Fibroblast of skin of right biceps (primary cell): Measurements from ENCODE around the gene ARHGAP10.
"Not testable (repeated sequence)": the region's sequence is repeated elsewhere in the genome, so short reads cannot be mapped to it uniquely, and the experiment has no call there.

Source experiments
- DNase-seq: peaks from one replicate; pipeline ENCODE4 v3.0.0-alpha.2; 2013

Gene ARHGAP10

DNA sequence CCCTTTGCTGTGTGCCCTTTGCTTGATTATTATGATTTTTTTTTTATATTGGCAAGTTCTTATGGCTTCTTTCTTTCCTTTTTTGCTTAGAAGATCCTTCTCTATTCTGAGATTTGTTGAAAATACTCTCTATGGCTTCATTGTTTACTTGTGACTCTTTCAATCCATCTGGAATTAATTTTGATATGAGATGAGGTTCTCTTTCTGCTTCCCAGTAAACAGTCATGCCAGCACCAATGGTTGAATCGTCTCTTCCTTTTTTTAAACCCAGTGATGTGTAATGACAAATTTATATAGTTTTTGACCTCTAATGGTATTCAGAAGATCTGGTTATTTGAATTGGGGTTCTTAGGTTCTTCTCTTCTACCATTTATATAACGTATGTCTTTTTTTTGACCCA is 121.8 kb downstream of the ARHGAP10 start:
- DNase-seq = peak; percentile 67

DNA sequence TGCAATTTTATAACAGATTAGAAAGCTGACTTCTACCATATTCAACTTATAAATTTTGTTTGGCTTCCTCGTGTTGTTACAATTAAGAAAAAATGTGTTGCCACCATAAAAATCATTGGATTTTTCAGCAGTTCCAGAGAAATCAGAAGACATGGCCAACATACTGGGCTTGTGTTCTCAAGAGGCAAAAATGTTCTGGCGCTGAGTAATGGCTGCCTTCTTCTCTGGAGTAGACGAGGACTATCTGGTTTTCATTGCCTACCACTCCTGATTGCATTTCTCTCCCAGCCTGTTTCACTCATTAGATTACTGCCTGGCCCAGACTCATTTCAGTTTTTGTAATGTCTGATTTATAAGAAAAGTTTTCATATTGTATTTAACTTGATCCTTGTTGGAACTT is 122.3 kb downstream of the ARHGAP10 start:
- DNase-seq = no peak

DNA sequence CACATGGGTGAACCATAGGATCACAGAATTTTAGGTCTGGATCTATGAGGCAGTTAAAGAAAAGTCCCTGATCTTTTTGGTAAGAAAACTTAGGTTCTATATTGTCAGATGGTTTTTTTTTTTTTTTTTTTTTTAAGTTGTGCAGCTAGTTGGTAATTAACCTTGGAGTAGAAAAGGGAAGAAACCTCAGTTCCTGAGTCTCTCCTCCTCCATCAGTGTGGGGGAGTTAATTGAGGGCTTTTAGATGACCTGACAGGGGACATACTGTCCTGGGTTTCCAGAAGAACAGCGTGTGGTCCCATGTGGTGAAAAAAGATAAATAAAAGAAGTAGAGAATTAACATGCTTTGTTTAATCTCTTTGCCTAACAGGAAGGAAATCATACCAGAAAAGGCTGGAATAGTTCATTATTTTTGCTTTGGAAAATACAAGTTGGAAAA is 123.7 kb downstream of the ARHGAP10 start:
- no peak for DNase-seq

DNA sequence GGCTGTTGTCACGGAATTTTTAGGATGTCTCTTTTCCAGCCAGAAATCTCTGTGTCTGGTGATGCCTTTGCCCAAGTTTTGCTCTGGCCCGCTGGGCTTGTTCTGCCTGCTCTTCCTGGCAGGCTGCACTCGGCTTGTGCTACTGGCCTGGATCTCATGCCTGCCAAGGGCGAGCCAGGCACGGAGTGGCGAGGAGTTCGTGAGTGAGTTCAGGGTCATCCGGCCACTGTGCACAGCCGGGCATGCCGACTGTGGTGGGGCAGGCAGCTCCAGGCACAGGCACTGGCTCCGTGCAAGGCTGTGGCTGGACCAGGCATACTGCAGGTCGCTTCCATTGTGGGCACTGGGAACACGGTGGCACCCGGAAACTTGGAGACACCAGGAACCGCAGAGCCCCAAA is 129.1 kb downstream of the ARHGAP10 start:
- DNase-seq = no peak

DNA sequence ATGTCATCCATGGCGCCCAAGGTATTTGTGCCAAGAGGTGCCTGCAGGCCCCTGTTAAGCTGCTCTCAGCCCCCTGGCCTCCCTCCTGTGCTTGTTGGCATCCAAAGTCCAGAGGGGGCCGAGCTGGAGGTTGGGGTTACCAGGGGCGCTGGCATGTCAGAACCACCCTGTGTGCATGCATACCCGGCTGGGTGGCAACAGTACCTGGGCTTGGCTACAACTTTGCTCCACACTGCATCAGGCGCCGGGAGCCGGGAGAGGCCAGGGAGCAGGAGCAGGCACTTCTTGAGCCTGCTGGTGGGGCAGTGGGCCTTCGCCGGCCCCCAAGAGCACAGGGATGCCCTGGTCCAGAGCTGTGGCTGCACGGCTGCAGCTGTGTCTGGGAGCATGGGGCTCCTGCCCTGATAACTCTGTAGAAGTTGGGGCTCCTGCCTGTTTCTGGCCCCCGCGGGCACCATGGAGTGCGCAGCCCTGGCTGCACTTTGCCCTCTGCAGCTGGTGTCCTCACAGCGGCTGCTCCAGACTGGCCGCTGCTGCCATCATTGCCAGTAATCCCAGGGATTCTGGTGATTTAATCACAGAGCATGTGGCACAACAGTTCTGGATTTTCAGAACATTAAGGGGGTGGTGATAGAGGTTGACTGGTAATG is 130.3 kb downstream of the ARHGAP10 start:
- DNase-seq = no peak

DNA sequence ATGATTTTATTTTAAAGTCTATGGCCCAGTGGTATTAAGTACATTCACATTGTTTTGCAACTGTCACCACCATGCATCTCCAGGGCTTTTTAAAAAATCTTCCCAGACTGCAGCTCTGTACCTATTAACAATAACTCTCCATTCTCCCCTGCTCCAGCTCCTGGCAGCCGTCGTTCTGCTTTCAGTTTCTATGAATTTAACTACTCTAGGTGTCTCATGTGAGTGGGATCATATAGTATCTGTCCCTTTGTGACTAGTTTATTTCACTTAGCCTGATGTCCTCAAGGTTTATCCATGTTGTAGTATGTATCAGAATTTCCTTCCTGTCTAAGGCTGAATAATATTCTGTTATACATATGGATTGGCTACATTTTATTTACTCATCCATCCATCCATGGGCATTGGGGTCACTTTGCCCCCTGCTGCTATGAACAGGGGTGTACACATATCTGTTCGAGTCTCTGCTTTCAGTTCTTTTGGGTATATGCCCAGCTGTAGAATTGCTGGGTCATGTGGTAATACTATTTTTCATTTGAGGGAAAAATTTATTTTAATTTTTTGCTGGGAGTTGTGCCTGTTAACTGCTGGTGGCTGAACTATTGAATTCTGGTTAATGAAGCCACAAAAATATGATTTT is 131.3 kb downstream of the ARHGAP10 start:
- peak; percentile 27 for DNase-seq

DNA sequence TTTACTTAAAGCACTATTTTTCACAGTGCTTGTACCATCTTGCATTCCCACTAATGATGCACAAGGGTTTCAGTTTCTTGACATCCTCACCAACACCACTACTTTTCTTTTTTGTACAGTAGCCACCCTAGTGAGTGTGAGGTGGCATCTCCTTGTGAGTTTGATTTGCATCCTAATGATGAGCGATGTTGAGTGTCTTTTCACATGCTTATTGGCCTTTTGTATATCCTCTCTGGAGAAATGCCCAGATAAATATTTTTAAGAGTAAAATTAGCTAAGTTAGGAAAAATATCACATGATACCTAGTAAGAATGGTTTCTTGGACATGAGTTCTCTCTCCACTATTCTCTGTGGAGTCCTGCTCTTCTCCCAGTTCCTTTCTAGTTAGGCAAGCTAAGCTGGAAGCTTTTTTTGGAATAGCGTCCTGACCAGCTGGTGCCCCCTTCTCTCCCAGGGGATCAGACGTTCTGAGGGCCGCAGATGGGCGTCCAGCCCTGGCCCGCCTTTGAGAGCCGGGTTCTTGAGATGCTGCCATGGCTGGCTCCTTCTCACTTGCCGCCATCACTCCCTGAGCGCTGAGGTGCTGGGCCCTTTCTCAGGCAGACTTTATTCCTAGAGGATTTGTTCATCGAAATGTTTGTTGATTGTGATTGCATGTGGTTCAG is 132.1 kb downstream of the ARHGAP10 start:
- peak; percentile 9 for DNase-seq

DNA sequence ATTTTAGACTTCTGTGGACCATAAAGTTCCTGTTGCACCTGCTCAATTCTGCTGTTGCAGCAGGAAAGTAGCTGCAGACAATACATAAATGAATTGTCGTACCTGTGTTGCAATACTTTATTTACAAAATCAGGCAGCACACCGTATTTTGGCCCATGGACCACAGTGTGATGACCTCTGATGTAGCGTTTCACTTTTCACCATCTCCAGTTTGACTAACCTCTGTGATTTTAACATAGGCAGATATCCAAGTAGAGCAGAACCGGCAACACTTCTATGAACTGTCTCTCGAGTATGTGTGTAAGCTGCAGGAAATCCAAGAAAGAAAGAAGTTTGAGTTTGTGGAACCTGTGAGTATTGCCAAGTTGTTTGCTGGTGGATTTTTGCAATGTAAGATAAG is 132.7 kb downstream of the ARHGAP10 start:
- DNase-seq = no peak

DNA sequence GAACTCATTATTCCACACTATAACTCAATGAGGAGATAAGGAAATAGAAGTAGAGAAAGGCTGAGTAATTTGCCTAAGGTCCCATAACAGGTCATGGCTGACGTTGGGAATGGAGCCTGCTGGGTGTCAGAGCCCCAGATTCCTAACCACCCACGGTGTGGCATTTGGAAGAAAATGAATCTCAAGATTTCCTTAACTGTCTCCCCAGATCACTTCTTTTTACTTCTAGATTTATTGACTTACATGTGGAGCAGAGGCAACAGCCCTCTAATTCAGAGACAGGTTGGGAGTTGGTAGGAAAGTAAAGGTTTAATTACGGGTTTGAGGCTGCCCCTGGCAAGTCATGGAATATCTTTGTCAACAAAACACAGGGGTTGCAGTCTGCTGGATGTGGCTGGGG is 134.0 kb downstream of the ARHGAP10 start:
- DNase-seq = no peak

DNA sequence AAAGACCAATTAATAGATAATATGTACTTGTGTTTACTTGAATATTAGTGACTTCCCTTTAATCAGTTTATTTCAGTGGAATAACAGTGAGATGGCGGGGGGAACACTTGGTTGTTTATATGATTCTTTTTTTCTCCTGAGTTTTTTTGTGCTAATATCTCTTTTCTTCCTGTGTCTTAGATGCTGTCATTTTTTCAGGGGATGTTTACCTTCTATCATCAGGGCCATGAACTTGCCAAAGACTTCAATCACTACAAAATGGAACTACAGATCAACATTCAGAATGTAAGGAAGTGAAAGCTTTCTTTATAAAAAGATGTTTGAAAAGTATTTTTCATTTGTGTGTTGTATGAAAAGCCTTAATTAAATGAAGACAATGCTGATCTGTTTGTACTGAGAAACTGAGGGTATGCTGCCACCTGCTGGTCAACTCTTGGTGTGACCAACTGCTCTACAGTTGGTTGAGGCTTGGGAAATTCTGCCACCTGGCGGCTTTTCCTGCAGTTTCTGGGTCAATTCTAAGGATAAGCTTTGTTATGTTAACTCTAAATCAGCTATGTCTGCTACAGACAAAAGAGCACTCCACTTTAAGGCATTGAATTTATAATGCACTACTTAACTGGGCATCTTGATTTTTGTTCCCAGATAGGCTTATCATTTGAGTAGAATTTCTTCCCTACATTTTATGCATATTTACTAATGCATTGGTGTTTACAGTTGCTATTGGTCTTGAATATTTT is 134.8 kb downstream of the ARHGAP10 start:
- peak; percentile 85 for DNase-seq

DNA sequence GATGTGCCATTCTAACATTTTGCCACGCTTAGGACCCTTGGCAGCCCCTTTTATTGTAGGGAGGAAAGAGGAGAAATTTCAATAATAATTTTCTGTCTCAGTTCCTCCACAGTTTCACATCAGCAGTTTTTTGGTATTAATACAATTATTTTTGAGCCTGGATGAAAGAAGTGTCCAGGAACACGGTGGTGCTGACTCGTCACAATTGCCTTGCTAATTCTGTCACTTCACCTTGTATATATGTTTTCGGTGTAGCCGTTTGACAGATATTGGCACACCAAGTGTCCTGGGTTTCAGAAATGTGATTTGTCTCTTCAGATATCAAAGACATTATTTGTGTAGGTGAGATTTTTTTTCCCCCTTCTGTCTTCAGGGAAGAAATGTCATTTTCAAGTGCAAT is 142.2 kb downstream of the ARHGAP10 start:
- DNase-seq = no peak

DNA sequence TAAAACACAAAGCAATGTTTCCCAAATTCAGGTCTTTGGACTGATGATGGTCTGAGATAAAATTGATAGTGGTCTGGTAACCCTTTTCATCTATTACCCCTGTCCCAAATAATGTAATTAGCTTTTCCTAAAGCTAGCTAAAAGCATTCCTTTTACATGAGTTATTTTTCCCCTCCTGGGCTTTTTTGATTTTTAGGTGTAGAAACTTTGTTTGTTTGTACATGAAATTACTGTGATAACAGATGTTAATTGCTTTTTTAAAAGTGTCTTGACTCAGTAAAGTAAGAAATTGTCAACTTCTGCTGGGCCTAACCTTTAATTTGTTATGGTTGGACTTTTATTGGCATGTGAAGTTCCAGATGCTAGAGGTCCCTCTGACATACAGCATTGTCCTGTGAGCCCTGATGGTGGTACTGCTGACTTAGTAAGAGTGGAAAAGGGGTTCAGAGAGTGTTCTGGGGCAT is 145.5 kb downstream of the ARHGAP10 start:
- DNase-seq = no peak

DNA sequence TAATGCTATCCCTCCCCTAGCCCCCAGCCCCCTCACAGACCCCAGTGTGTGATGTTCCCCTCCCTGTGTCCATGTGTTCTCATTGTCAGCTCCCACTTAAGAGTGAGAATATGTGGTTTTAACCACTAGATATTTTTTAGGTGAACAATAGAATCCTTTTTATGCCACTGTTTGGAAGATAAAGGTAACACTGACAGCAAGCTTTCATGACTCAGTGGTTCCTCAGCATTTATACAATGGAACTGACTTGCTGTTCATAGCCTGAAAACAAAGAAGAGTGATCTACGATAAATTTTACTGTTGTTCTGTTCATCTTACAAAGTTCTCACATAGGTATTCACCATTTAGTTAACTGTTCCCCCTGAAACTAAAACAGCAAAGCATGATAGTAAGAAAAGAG is 147.8 kb downstream of the ARHGAP10 start:
- DNase-seq = peak; percentile 6

DNA sequence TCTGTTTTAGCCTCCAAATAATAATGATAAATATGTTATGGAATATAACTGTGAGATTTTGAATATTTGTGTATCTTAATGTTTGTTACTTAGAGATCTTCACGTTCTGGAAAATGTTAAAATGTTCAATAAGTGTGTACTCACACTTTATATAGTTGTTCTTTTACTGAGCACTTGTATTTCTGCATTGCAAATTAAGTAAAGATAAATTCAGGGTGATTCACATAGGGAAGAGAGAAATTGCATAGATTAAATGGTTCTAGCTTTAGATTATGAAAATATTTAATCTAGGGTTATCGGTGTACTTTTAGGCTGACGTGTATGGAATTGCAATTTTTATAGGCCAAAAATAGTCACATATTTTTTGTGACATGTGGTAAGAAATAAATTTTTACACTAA is 148.6 kb downstream of the ARHGAP10 start:
- DNase-seq = no peak

DNA sequence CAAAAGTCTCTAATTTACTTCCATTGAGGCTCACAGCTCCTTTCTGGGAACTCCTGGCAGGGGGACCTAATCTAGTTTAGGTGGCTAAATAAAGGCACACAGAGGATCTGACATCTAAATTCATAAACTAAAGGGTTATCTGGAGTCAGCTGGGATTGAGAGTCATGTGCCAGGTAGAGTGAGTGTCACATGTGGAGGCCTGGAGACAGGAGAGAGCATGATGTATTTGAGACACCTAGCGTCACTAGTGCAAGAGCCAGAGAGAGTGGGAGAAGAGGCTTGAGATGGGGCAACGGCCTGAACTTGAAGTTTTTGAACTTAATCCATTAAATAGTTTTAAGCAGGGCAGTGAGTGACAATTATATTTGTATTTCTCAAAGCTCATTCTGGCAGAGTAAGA is 152.6 kb downstream of the ARHGAP10 start:
- no peak for DNase-seq

DNA sequence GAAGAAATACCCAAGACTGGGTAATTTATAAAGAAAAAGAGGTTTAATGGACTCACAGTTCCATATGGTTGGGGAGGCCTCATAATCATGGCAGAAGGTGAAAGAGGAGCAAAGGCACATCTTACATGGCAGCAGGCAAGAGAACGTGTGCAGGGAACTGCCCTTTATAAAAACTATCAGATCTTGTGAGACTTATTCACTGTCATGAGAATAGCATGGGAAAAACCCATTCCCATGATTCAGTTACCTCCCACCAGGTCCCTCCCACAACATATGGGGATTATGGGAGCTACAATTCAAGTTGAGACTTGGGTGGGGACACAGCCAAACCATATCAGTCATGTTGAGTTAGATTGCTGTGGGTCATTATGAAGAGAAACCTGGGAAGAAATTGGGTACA is 153.3 kb downstream of the ARHGAP10 start:
- not testable (repeated sequence) for DNase-seq

DNA sequence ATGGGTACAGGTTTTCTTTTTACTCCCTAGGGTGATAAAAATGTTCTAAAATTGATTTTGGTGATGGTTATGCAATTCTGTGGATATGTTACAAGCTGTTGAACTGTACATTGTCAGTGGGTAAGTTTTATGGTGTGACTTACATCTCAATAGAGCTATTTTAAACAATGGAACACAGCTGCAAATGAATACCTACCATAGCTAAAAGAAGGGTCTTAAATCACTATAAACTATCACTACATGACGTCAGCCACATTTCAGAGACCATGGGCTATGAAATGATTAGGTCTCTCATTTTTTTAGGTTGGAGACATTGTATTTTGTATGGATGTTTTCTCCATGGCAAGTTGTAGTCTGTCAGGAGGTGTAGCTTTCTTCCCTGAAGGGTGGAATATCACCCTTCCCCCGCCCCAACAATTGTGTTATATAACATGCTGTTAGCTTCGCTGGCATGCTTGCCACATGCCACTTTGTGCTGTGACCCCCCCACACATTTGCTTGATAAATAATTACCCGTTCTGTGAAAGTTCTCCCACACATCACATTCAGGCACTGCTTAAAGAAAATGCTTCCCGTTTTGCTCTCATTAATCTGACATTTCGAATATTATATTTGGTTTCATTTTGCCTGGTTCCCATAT is 159.7 kb downstream of the ARHGAP10 start:
- peak; percentile 12 for DNase-seq

DNA sequence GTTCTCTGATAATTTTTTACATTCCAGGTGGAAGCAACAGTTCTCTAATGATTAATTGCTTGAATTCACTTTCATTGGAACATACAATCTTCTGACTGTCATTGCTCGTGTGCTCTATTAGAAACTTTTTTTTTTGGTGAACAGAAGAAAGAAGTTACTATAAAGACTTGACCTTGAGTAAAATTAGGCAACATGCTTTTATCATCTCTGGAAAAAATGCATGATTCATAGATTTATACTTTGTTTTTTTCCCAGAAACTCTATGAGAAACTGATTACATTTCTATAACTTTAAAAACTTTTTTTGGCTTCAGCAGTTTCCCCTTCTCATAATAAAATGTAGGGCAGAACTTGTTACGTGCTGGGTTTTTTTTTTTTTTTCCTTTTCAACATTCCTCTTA is 167.6 kb downstream of the ARHGAP10 start:
- peak; percentile 16 for DNase-seq

DNA sequence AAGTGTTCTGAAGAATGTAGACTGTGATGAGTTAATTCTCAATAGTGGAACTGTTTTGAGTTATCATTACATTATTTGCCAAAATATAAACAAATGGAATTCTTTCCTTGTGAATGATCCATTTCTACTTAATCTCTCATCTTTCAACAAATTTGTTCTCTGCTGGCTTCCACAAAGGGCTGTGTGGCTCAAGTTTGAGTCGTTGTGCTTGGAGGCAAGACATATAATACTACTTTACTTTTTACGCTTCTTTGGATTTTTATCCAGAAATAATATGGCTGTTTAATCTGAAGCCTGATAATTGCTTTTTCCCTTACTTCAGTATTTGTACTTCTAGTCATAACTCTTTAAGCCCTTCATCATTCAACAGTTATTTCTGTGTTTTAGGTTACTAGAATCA is 169.5 kb downstream of the ARHGAP10 start:
- DNase-seq = peak; percentile 34

DNA sequence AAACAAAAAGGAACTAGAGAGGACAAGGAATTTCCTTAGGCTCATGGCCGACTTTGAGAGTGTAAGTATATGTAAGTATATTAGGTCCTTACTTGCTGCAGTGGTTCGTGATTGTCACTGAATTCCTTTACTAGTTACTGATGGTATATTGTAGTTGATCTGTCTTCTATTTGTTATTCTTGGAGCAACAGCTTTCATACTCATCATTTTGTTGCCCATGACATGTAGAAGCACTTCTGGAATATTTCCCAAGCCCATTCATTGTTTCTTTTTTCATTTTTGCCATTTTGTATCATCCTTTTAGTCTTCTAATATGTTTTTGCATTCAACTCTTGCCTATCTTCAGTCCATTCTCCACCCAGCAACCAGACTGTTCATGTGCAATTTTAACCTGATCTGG is 170.0 kb downstream of the ARHGAP10 start:
- DNase-seq = peak; percentile 49

DNA sequence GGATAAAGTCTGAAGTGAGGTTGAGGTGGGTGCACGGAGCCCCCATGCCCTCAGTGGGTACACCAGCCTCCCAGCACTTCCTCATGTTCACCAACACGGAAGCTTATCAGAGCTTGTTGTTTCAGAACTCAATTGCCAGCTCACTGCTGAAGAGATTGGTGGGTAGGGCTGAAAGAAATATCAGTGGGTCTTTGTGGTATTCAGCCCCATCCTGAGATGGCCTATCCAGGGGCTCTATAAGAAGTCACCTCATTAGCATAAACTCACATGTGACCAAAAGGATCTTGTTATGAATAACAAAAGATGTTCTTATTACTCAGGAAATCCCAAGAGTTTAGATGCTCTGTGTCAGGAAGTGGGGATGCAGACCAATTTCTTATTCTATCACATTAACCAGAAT is 177.3 kb downstream of the ARHGAP10 start:
- no peak for DNase-seq

DNA sequence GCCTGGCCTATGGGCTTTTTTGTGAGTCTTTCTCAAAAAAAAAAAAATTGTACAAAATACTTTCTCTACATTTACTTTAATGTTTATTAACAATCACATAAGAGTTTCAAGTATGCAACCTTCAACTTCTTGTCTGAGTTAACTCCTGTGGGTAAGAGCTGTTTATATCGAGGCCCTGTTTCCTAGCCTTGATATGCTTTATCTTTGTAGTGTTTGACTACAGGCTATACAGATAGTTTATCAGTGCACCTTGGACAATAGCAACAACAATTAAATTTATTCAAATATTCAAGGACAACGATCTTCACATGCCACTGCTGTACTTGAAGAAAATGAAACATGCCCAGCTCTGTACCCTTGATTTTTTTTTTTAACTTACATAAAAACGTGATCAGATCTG is 178.4 kb downstream of the ARHGAP10 start:
- DNase-seq = no peak

DNA sequence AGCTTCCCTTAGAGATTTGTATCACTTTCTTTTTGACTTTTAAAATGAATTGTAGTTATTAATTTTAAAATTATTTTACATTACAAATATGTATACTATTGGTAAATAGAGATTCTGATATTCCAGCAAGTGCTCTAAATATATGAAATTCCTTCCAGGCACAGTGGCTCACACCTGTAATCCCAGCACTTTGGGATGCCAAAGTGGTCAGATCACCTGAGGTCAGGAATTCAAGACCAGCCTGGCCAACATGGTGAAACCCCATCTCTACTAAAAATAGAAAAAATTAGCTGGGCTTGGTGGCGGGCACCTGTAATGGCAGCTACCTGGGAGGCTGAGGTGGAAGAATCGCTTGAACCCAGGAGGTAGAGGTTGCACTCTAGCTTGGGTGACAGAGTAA is 180.2 kb downstream of the ARHGAP10 start:
- DNase-seq = not testable (repeated sequence)
